Bronchial epithelial cell (primary cell): Measurements from ENCODE around the gene IER3. TPM values are rescaled to one million over a fixed set of nuclear protein-coding genes. Genes with fewer than 3 reads are reported as not detected.
"Not testable (repeated sequence)": the region's sequence is repeated elsewhere in the genome, so short reads cannot be mapped to it uniquely, and the experiment has no call there.

Experiments
- DNase-seq: peaks from one replicate; pipeline ENCODE4 v3.0.0-alpha.2; 2010; ENCODE audit warnings: low read depth
- FAIRE-seq: peaks from 2 replicates; lab custom pipeline; 2011; peaks lifted over from hg19 to GRCh38; lab: Jason Lieb, UNC
- H3K27me3 ChIP-seq: 2 replicates; pipeline ENCODE4 v1.5.1; 2011; ENCODE audit warnings: low read length; ENCODE audit not compliant: control insufficient read depth, insufficient read depth
- H3K36me3 ChIP-seq: 2 replicates; pipeline ENCODE4 v1.5.1; 2011; ENCODE audit warnings: low read length; ENCODE audit not compliant: control insufficient read depth, insufficient read depth
- H3K4me3 ChIP-seq: 2 replicates; pipeline ENCODE4 v1.5.1; 2011; ENCODE audit warnings: mild to moderate bottlenecking, low read depth, low read length, control low read depth
- CTCF ChIP-seq: IDR thresholded peaks from 2 replicates; pipeline ENCODE4 v1.5.1; 2011; ENCODE audit warnings: mild to moderate bottlenecking, moderate library complexity, low read length, control low read depth, inconsistent platforms; ENCODE audit not compliant: insufficient read depth, severe bottlenecking
- total RNA-seq: library from RNA; depleted of rRNA; stranded (reverse); fragments of >200 nt; gene quantifications from 2 replicates; pipeline ENCODE4 v1.2.1, GENCODE V29; 2014

Gene IER3
- total RNA-seq, 1 donor from 2014 or later = 186 TPM

GRCh38 chr6:30763155-30763617 is 18.8 kb upstream of the IER3 start:
- FAIRE-seq (no peak), DNase-seq (no peak)
- Histone ChIP-seq H3K4me3 (no peak overlapping the region), H3K36me3 (no peaks in the 10 kb centered on the region), H3K27me3 (no peaks in the 10 kb centered on the region)
- no peak for TF ChIP-seq CTCF

DNA sequence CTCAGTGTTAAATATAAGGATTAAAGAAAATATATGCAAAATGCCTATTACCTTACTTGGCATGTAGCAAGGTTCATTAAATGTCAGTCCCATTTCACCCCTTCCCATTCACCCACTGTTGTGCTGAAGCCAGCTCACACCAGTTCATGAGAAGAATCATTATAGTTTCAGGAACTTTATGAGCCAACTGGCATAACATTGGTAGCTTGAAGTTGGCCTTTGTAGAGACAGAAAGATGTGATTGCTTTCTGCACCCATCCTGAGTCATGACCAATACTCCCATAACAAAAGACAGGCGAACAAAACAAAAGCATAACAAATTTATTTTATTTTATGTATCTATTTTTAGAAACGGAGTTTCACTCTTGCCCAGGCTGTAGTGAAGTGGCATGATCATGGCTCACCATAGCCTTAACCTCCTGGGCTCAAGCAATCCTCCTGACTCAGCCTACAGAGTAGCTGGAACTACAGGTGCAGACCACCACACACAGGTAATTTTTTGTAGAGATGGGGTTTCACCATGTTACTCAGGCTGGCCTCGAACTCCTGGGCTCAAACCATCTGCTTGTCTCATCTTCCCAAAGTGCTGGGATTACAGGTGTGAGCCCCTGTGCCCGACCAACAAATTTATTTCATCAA is 17.6 kb upstream of the IER3 start:
- no peak for FAIRE-seq
- H3K27me3 ChIP-seq = no peaks in the 10 kb centered on the region
- DNase-seq = no peak
- H3K36me3 ChIP-seq = no peaks in the 10 kb centered on the region
- TF ChIP-seq CTCF = no peak
- no peak overlapping the region for H3K4me3 ChIP-seq

DNA sequence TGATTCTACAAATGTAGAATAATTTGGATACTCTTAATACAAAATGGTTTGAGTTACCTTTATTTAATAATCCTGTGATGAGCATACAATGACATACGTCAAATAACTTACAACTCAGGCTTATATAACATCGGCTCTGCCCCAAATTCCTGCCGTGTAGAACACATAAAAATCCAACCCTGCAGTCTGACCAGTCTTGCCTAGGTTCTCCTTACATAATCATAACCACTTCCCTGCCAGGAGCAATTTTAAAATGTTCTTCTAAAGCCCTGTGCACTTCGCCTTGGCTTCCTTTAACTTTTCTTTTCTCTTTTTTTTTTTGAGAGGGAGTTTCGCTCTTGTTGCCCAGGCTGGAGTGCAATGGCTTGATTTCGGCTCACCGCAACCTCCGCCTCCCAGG is 16.2 kb upstream of the IER3 start:
- FAIRE-seq (no peak), DNase-seq (no peak)
- H3K36me3 ChIP-seq = no peaks in the 10 kb centered on the region
- TF ChIP-seq CTCF = no peak
- no peak overlapping the region for H3K4me3 ChIP-seq
- no peaks in the 10 kb centered on the region for H3K27me3 ChIP-seq

- Histone ChIP-seq H3K36me3 (no peaks in the 10 kb centered on the region), H3K27me3 (no peaks in the 10 kb centered on the region), H3K4me3 (no peak overlapping the region)
- no peak for FAIRE-seq
- TF ChIP-seq CTCF = no peak
- DNase-seq = peak; percentile 95
Measured at GRCh38 chr6:30759575-30760239, 15.4 kb upstream of the IER3 start.

- FAIRE-seq (no peak), DNase-seq (no peak)
- H3K4me3 ChIP-seq = no peak overlapping the region
- no peaks in the 10 kb centered on the region for H3K36me3 ChIP-seq
- no peak for TF ChIP-seq CTCF
- H3K27me3 ChIP-seq = no peaks in the 10 kb centered on the region
Measured at GRCh38 chr6:30757261-30757904, 13.0 kb upstream of the IER3 start.

GRCh38 chr6:30756405-30757003 is 12.2 kb upstream of the IER3 start:
- H3K27me3 ChIP-seq, FAIRE-seq, H3K4me3 ChIP-seq, DNase-seq, H3K36me3 ChIP-seq: not testable (repeated sequence)
